NCI-H1930 (cell line): ENCODE results near the gene ADAMTS15.
A peak's percentile ranks its signal among the peaks of the same experiment; 100 is the strongest.

ENCODE experiments used
- DNase-seq, 2 experiments: peaks; one replicate each; lab custom pipeline; 2025; lab: John Stamatoyannopoulos, UW

Gene ADAMTS15

GRCh38 chr11:130448416-130449309, at the start of gene ADAMTS15:
Gene ADAMTS15, plus strand, starts transcription at chr11:130448645. Its CDS starts 329 bp downstream, at chr11:130448974.
- peak; percentile 26 to 39 for DNase-seq

DNA sequence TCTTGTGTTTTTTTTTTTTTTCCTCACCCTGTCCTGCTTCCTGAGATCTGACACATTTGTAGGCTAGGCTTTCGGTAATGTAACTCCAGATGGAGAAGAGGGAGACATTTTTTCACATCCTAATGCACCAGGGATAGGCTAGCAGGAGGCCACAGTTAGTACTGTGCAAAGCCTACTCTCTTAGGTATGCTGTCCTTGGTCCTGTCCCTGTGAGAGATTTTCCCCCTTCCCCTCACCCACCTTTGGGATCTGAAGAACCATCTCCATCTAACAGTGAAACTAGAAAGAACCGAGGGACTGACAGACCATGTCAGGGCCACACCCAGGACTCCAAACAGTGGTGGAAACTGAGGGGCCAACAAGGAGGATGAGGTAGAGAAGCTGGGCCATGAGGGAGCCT, 49.2 kb upstream of the ADAMTS15 start:
- DNase-seq, result no peak

DNA sequence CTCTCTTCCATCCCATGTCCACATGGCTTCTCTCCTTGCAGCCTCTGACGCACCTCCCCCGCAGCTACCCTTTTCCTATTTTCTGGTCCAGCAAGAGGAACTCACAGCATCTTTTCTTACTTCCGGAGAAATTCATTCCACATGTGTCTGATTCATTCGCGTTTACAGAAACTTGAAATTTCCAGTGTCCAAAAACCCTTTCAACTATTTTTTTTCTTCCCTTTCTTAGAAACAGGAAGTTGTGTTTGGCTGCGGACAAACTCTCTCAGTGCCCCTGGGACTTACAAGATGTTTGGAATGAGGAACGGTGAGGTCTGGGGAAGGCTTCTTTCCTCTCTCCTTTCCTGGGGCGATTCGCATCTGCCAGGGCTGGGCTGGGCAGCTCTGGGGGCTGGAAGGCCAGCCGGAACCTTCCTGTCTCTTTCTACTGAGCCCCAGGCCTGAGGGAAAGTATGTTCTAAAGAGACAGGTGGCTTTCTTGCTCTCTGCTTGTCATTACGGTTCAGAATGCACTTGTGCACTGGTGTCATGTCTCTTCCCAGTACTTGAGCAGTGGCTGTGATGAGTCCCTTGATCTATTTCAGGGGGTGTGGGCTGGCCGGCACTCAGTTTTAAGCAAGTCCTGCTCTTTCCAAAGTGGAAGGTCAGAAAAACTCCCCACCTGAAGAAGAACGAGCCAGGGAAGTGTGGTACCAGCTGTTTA, 47.5 kb upstream of the ADAMTS15 start:
- DNase-seq, result no peak

DNA sequence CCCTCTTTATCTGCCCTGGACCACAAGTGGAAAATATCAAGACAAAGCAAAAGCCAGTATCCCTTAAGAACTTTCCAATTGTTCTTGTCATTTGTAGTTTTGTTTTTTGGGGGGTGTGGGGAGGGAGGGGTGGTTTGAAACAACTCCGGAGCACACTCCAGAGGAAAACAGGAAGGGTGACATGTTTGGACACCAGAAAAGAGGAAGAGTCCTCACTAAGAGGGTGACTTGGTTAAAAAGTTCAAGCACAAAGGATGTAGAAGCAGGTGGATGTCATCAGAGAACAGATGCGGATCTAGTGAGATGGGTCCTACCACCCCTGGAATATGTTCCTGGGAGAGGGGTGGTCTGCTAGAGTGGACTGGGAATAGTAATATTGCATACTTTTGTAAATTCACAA, 45.9 kb upstream of the ADAMTS15 start:
- no peak for DNase-seq

- no peak for DNase-seq
These were observed 45.1 kb upstream of the ADAMTS15 start for GRCh38 chr11:130403271-130403804.

- DNase-seq, result no peak
These were observed 44.5 kb upstream of the ADAMTS15 start for GRCh38 chr11:130403967-130404366.

DNA sequence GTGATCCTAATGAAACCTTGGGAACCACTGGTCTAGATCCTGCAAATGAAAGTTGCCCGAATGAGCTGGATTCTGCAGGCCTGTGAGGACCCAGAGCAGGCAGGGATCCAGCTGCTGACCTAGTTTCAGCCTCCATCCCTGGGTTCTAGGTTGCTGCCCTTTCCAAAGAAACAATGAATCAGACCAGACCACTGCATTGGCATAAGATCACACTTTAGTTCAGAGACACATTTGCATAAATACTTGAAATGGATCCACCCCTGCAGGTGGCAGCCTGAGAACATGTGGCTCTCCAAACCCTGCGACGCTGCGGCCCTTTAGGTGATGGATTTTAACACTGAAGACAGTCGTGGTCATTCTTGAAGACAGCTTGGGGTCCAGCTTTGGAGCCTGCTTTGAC, 43.7 kb upstream of the ADAMTS15 start:
- DNase-seq, result no peak

DNA sequence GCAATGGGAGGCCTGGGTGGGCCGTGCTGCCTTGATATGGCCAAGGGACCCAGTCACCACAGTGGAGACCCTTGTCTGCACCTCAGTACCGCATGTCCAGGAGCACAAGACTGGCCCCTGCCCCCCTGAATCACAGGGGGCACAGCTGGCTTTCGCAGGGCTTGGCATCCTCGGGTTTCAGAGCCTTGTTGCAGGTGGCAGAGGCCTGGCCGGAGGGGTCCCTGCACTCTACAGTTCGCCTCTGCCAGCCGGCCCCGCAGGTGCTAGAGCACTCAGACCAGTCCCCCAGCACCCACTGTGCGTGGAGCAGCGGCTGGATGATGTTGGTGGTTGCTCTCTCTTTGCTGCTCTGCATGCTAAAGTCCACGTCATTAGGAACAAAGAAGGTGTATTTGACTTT, 43.0 kb upstream of the ADAMTS15 start:
- no peak for DNase-seq

DNA sequence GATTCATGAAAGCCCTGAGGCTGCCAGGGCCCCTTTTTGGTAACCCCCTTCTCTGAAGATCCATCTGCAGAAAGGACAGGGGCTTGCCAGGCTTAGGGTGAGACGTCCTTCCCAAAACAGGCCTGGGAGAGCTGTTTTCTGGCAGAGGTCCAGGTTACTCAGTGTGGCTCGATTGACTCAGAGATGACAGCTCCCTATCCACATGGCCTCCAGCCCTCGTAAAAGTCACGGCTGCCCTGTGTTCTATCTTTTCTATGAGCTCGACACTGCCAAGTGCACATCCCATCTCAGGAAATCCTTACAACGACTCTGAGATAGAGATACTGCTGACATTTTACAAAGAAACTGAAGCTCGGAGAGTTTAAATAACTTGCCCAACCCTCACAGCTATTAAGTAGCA, 40.5 kb upstream of the ADAMTS15 start:
- DNase-seq, result no peak

GRCh38 chr11:130408401-130408890, 40.0 kb upstream of the ADAMTS15 start:
- no peak for DNase-seq

DNA sequence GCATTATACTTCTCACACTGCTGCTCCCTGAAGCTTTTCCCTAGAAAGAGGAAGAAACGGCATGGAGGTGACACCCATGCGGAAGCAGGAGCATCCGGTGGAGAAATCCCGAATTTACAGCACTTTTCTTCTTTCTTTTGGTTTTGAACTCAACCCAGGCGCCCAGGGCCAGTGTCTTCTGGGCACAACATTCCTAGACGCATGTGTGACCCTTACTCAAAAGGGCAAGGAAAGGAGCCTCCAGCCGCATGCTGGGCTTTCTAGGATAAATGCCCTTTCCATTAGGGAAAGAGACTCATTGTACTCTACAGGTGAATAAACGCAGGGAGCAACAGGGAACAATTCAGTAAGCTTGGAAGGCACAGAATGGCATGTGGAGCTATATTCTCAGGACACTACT, 39.5 kb upstream of the ADAMTS15 start:
- no peak for DNase-seq

DNA sequence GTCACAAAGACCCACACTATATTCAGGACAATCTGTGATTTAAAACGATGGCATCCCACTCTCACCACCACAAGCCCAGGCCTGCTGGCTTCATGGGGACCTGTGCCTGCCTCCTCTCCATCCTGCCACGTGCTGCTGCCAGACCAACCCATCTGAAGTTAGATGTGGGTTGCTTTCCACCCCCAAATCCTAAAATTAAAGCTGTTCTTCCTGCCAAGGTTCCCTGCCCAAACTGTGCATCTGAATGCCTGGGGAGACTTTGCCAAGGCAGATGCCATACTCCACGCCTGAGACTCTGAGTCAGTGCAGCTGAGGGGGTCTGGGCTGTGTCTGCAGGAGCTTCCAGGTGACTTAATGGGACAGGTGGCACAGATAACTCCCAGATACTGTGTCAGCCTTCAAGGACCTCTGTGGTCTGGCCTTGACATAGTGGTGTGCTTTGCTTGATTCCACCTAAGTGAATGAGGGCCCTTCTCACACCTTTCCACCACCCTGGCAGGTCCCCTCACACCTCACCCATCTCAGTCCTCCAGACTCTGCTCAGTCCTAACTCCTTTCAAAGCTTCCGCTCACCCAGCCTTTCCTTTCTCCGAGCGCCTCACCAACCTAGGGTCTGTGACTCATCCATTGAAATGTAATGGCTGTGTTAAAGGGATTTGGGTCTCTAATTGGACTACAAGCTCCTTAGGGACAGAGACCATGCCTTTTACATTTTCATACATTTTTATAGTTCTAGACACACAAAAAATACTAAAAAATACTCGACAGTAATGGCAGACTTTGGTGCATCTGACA, 38.7 kb upstream of the ADAMTS15 start:
- no peak for DNase-seq

DNA sequence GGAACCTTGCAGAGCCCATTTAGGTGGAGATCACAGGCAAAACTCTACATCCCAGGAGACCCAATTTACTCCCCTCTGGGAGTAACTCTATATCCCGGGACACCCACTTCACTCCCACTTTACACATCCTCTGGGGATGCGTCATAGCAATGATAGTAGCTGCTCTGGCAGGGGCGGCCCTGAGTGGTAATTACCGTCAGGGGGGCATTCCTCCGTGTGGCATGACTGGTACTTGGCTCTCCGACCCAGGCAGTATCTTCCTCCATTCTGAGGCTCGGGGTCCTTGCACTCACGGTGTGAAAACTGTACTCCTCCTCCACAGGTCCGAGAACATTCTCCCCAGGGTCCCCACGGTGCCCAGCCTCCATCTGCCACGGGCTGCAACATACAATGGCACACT, 37.2 kb upstream of the ADAMTS15 start:
- DNase-seq, result no peak

DNA sequence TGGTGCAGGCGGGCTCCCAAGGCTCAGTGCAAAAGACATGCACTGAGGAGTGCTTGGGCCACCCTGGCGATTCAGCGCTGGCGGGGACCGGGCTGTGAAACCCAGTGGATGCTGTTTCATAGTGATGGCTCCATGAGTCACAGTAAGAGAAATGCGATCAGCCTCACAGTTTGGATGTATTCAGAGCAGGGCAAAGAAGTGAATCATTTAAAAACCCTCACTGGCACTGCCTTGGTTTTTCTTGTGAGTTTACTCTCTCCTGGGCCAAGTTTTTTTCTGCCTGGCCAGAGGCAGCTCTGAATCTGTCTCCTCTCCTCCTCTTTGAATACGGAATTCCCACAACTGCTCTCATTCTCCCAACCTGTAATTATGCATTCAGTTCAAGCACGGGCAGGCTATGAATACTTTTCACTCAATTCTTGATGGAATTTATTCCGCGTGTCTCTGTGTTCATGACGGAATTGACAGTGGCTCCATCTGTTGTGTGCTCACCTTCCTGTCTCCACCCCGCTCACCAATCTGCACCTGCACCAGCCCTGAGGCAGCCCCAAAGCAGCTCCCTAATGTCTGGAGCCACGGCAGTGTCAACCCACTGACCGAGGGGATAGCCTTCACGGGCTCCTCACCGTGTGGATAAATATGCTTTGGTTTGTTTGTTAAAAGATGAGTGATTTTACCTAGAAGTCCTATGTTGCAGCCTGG, 34.9 kb upstream of the ADAMTS15 start:
- DNase-seq, result no peak

- DNase-seq, result no peak
These were observed 34.1 kb upstream of the ADAMTS15 start for GRCh38 chr11:130414107-130415080.

GRCh38 chr11:130415731-130416529, 32.5 kb upstream of the ADAMTS15 start:
- no peak for DNase-seq

- no peak for DNase-seq
These were observed 31.9 kb upstream of the ADAMTS15 start for GRCh38 chr11:130416530-130416882.

- no peak for DNase-seq
These were observed 31.5 kb upstream of the ADAMTS15 start for GRCh38 chr11:130416906-130417305.

- DNase-seq, result no peak
These were observed 30.2 kb upstream of the ADAMTS15 start for GRCh38 chr11:130418210-130418609.
